NOMO-1 treated with DMSO at 0.1 percent for 48 hours (cell line): ENCODE results near the gene PTP4A1.

Source experiments
- DNase-seq: peaks from one replicate; lab custom pipeline; 2025; ENCODE audit not compliant: unreplicated experiment; lab: John Stamatoyannopoulos, UW

Gene PTP4A1

GRCh38 chr6:63554782-63555181 is 17.5 kb upstream of the PTP4A1 start:
- no peak for DNase-seq

- no peak for DNase-seq
These were observed 15.9 kb upstream of the PTP4A1 start for GRCh38 chr6:63556369-63556768.

GRCh38 chr6:63558278-63558677 is 14.0 kb upstream of the PTP4A1 start:
- no peak for DNase-seq

GRCh38 chr6:63560801-63561287 is 11.4 kb upstream of the PTP4A1 start:
- no peak for DNase-seq

GRCh38 chr6:63561288-63561687 is 11.0 kb upstream of the PTP4A1 start:
- DNase-seq: no peak

GRCh38 chr6:63563235-63563634 is 9.0 kb upstream of the PTP4A1 start:
- no peak for DNase-seq

- no peak for DNase-seq
These were observed 7.1 kb upstream of the PTP4A1 start for GRCh38 chr6:63565058-63565726.

- DNase-seq: no peak
These were observed 6.3 kb upstream of the PTP4A1 start for GRCh38 chr6:63565727-63566596.

- no peak for DNase-seq
These were observed 4.3 kb upstream of the PTP4A1 start for GRCh38 chr6:63567966-63568365.

- peak; percentile 70 for DNase-seq
These were observed 778 bp upstream of the PTP4A1 start for GRCh38 chr6:63571361-63572043.

GRCh38 chr6:63572747-63573075 is 431 bp downstream of the PTP4A1 start:
- no peak for DNase-seq

GRCh38 chr6:63573076-63573898 is 1.0 kb downstream of the PTP4A1 start:
- DNase-seq: peak; percentile 80

- DNase-seq: peak; percentile 50
These were observed 1.7 kb downstream of the PTP4A1 start for GRCh38 chr6:63573899-63574553.

- no peak for DNase-seq
These were observed 2.2 kb downstream of the PTP4A1 start for GRCh38 chr6:63574554-63574900.

GRCh38 chr6:63576147-63576772 is 4.0 kb downstream of the PTP4A1 start:
- no peak for DNase-seq

GRCh38 chr6:63576985-63577712 is 4.9 kb downstream of the PTP4A1 start:
- DNase-seq: no peak

GRCh38 chr6:63578757-63579156 is 6.5 kb downstream of the PTP4A1 start:
- no peak for DNase-seq

GRCh38 chr6:63579937-63580703 is 7.8 kb downstream of the PTP4A1 start:
- no peak for DNase-seq

GRCh38 chr6:63580704-63580961 is 8.4 kb downstream of the PTP4A1 start:
- DNase-seq: no peak
